Fibroblast of lung (primary cell): ENCODE measurements around the gene ABCG4.

Source experiments
- EZH2 ChIP-seq: IDR thresholded peaks from 2 replicates; pipeline ENCODE4 v1.5.1; 2012; ENCODE audit warnings: low read length, control low read depth, mild to moderate bottlenecking; ENCODE audit errors: missing control alignments
- TF ChIP-seq, protein P1 (sequence below), 2 donors: IDR thresholded peaks in 1 of 2; conservative IDR thresholded peaks in 1 of 2; 1 replicate in 1 of 2; 2 replicates in 1 of 2; pipeline ENCODE4 v1.5.1; 2011 to 2012; ENCODE audit warnings: low read length in 2 of 2, control low read depth in 1 of 2, inconsistent platforms in 1 of 2, low read depth in 1 of 2, mild to moderate bottlenecking in 1 of 2

DNA sequence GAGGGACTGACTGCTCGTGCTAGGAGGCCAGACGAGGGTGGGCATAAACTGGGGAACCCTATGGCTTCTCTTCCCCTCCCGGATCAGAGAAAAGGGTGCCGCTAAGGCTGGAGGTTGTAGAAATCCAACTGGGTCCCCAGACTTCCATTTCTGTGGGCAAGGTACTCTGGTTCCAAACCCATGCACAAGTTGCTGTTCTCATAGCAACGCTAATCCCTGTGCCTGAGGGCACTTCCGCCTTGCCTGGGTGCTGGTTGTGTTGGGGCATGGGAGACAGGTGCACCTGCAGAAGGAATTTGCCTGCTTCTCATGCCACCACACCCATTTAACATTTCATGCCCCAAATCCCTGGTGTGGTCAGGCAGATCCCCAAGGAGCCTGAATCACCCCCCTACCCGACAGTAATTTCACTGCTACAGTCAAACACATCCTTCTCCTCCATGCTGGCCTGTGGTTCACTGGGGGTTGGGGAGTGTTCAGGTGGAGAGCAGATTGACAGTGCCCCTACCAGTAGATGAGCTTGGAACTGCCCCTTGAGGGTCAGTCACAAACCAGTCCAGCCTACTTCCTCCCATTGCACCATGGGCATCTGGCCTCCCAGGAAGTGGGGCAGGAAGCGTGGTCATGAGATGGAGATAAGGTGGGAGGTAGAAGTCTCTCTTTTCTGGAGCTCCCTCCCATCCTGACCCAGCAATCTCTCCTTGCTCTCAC, 40.6 kb upstream of the ABCG4 start:
- TF ChIP-seq, protein P1, sequence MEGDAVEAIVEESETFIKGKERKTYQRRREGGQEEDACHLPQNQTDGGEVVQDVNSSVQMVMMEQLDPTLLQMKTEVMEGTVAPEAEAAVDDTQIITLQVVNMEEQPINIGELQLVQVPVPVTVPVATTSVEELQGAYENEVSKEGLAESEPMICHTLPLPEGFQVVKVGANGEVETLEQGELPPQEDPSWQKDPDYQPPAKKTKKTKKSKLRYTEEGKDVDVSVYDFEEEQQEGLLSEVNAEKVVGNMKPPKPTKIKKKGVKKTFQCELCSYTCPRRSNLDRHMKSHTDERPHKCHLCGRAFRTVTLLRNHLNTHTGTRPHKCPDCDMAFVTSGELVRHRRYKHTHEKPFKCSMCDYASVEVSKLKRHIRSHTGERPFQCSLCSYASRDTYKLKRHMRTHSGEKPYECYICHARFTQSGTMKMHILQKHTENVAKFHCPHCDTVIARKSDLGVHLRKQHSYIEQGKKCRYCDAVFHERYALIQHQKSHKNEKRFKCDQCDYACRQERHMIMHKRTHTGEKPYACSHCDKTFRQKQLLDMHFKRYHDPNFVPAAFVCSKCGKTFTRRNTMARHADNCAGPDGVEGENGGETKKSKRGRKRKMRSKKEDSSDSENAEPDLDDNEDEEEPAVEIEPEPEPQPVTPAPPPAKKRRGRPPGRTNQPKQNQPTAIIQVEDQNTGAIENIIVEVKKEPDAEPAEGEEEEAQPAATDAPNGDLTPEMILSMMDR (conservative IDR thresholded peaks at IDR 0.05 in 1 of 2, IDR thresholded peaks at IDR 0.05 in 1 of 2; ENCODE audit: low read depth in 1 of 2, low read length in 2 of 2), result no peak
- TF ChIP-seq EZH2, result no peak
